Nephron (organoid): ENCODE data around the gene MED8.

ENCODE experiments used
- H3K27ac Mint-ChIP-seq, 3 experiments: 2 replicates each; pipeline ENCODE4 v1.8.0; 2020; ENCODE audit warnings: mixed read lengths in 3 of 3, mild to moderate bottlenecking in 2 of 3, moderate library complexity in 1 of 3
- H3K27me3 Mint-ChIP-seq: 2 replicates; pipeline ENCODE4 v1.8.0; 2021; ENCODE audit warnings: low read depth, mild to moderate bottlenecking, moderate library complexity, mixed read lengths
- H3K36me3 Mint-ChIP-seq: 2 replicates; pipeline ENCODE4 v1.8.0; 2020; ENCODE audit warnings: low read depth, mixed read lengths
- H3K4me1 Mint-ChIP-seq: 2 replicates; pipeline ENCODE4 v1.8.0; 2020; ENCODE audit warnings: mixed read lengths
- H3K4me3 Mint-ChIP-seq, 3 experiments: 2 replicates each; pipeline ENCODE4 v1.8.0; 2020; ENCODE audit warnings: mild to moderate bottlenecking in 3 of 3, mixed read lengths in 3 of 3, moderate library complexity in 2 of 3
- H3K9me3 Mint-ChIP-seq: 2 replicates; pipeline ENCODE4 v1.8.0; 2020; ENCODE audit warnings: mixed read lengths
- TF ChIP-seq, protein P1 (sequence below), 3 experiments: fragments of 200-600 bp; sonication (generic); IDR thresholded peaks; one replicate each; pipeline ENCODE4 v1.5.0; 2021; ENCODE audit warnings: antibody characterized with exemption in 3 of 3; ENCODE audit not compliant: unreplicated experiment in 3 of 3

MED8 gene

GRCh38 chr1:43346636-43347035 lies 43.0 kb downstream of the MED8 start:
- no peak overlapping the region for H3K4me3 Mint-ChIP-seq
- no peaks in the 10 kb centered on the region for H3K9me3 Mint-ChIP-seq
- H3K4me1 Mint-ChIP-seq: peaks cover 17% of the 10 kb centered on the region
- no peaks in the 10 kb centered on the region for H3K36me3 Mint-ChIP-seq
- no peak overlapping the region for H3K27ac Mint-ChIP-seq
- H3K27me3 Mint-ChIP-seq: peaks cover 24% of the 10 kb centered on the region
- TF ChIP-seq, protein P1, sequence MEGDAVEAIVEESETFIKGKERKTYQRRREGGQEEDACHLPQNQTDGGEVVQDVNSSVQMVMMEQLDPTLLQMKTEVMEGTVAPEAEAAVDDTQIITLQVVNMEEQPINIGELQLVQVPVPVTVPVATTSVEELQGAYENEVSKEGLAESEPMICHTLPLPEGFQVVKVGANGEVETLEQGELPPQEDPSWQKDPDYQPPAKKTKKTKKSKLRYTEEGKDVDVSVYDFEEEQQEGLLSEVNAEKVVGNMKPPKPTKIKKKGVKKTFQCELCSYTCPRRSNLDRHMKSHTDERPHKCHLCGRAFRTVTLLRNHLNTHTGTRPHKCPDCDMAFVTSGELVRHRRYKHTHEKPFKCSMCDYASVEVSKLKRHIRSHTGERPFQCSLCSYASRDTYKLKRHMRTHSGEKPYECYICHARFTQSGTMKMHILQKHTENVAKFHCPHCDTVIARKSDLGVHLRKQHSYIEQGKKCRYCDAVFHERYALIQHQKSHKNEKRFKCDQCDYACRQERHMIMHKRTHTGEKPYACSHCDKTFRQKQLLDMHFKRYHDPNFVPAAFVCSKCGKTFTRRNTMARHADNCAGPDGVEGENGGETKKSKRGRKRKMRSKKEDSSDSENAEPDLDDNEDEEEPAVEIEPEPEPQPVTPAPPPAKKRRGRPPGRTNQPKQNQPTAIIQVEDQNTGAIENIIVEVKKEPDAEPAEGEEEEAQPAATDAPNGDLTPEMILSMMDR (IDR thresholded peaks at IDR 0.05; ENCODE audit: unreplicated experiment in 3 of 3): no peak

- no peak overlapping the region for H3K27ac Mint-ChIP-seq
- H3K9me3 Mint-ChIP-seq: no peaks in the 10 kb centered on the region
- TF ChIP-seq, protein P1 (IDR thresholded peaks at IDR 0.05; ENCODE audit: unreplicated experiment in 3 of 3): no peak
- no peaks in the 10 kb centered on the region for H3K36me3 Mint-ChIP-seq
- H3K4me3 Mint-ChIP-seq: no peak overlapping the region
- peaks cover 24% of the 10 kb centered on the region for H3K27me3 Mint-ChIP-seq
- H3K4me1 Mint-ChIP-seq: peaks cover 15% of the 10 kb centered on the region
These were observed 44.5 kb downstream of the MED8 start for GRCh38 chr1:43345120-43345519.

- TF ChIP-seq, protein P1 (IDR thresholded peaks at IDR 0.05; ENCODE audit: unreplicated experiment in 3 of 3): no peak
- no peaks in the 10 kb centered on the region for H3K9me3 Mint-ChIP-seq
- no peak overlapping the region for H3K4me3 Mint-ChIP-seq
- H3K27me3 Mint-ChIP-seq: peaks cover 19% of the 10 kb centered on the region
- peaks cover 7% of the 10 kb centered on the region for H3K4me1 Mint-ChIP-seq
- no peaks in the 10 kb centered on the region for H3K36me3 Mint-ChIP-seq
- H3K27ac Mint-ChIP-seq: no peak overlapping the region
These were observed 45.2 kb downstream of the MED8 start for GRCh38 chr1:43344267-43344850.

GRCh38 chr1:43340559-43340958 lies 49.0 kb downstream of the MED8 start:
- peaks cover 4% of the 10 kb centered on the region for H3K27me3 Mint-ChIP-seq
- H3K4me3 Mint-ChIP-seq: no peak overlapping the region
- TF ChIP-seq, protein P1 (IDR thresholded peaks at IDR 0.05; ENCODE audit: unreplicated experiment in 3 of 3): no peak
- H3K36me3 Mint-ChIP-seq: no peaks in the 10 kb centered on the region
- no peaks in the 10 kb centered on the region for H3K9me3 Mint-ChIP-seq
- H3K4me1 Mint-ChIP-seq: no peaks in the 10 kb centered on the region
- no peak overlapping the region for H3K27ac Mint-ChIP-seq

- TF ChIP-seq, protein P1 (IDR thresholded peaks at IDR 0.05; ENCODE audit: unreplicated experiment in 3 of 3): no peak
- Mint-ChIP-seq H3K36me3 (no peaks in the 10 kb centered on the region), H3K4me3 (no peak overlapping the region), H3K9me3 (no peaks in the 10 kb centered on the region), H3K27ac (no peak overlapping the region), H3K4me1 (no peaks in the 10 kb centered on the region), H3K27me3 (peaks cover 4% of the 10 kb centered on the region)
These were observed 49.9 kb downstream of the MED8 start for GRCh38 chr1:43339584-43340232.

DNA sequence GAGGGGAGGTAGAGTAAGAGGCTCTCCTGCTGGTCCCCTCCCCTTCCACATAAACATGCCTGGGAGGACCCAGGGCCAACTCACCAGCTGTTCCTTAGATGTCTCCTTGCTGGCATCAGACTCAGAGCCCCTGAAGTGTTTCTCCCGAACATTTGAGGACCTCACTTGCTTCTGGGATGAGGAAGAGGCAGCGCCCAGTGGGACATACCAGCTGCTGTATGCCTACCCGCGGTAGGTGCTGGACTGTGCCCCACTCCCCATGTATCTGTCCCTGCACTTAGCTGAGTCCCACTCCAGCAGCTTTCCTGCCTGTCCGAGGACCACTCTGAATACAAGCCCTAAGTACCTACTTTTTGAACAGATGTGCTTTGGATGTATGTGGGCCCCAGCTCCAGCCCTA lies 51.6 kb downstream of the MED8 start:
- peaks cover 4% of the 10 kb centered on the region for H3K27me3 Mint-ChIP-seq
- H3K4me1 Mint-ChIP-seq: no peaks in the 10 kb centered on the region
- H3K36me3 Mint-ChIP-seq: no peaks in the 10 kb centered on the region
- no peak overlapping the region for H3K4me3 Mint-ChIP-seq
- no peak overlapping the region for H3K27ac Mint-ChIP-seq
- TF ChIP-seq, protein P1 (IDR thresholded peaks at IDR 0.05; ENCODE audit: unreplicated experiment in 3 of 3): no peak
- no peaks in the 10 kb centered on the region for H3K9me3 Mint-ChIP-seq
